Heart left ventricle (tissue), 16 donors: ENCODE measurements around the gene NPR3. TPM values are rescaled to one million over a fixed set of nuclear protein-coding genes. Genes with fewer than 3 reads are reported as not detected.

ENCODE experiments used
- ATAC-seq, 4 donors: fragments of 200-7000 bp; cut with Tn5 transposase; one replicate each; pipeline ENCODE4 v1.9.1; 2020 to 2022; ENCODE audit warnings: moderate library complexity in 4 of 4, mild to moderate bottlenecking in 3 of 4, moderate number of reproducible peaks in 1 of 4
- DNase-seq, 5 donors: peaks; one replicate each; pipeline ENCODE4 v3.0.0-alpha.2; 2020
- H3K27ac ChIP-seq, 12 donors: fragments of 200-600 bp; sonication (generic) in 4 of 12; one replicate each; pipeline versions ENCODE4 v1.5.0 to v1.8.0; 2016 to 2022; ENCODE audit warnings: mild to moderate bottlenecking in 2 of 12
- H3K27me3 ChIP-seq, 9 donors: fragments of 200-600 bp; sonication (generic) in 2 of 9; one replicate each; pipeline versions ENCODE4 v1.5.1 to v1.8.0; 2016 to 2022; ENCODE audit warnings: mild to moderate bottlenecking in 3 of 9
- H3K36me3 ChIP-seq, 9 donors: fragments of 200-600 bp; sonication (generic) in 2 of 9; one replicate each; pipeline versions ENCODE4 v1.5.0 to v1.8.0; 2018 to 2022; ENCODE audit warnings: mild to moderate bottlenecking in 2 of 9
- H3K4me1 ChIP-seq, 12 donors: fragments of 200-600 bp; sonication (generic) in 4 of 12; one replicate each; pipeline versions ENCODE4 v1.5.0 to v1.8.0; 2016 to 2022; ENCODE audit warnings: mild to moderate bottlenecking in 3 of 12
- H3K4me3 ChIP-seq, 12 donors: fragments of 200-600 bp; sonication (generic) in 4 of 12; one replicate each; pipeline versions ENCODE4 v1.5.0 to v1.8.0; 2017 to 2022; ENCODE audit warnings: mild to moderate bottlenecking in 9 of 12, moderate library complexity in 4 of 12
- H3K9me3 ChIP-seq, 12 donors: fragments of 200-600 bp; sonication (generic) in 4 of 12; one replicate each; pipeline versions ENCODE4 v1.5.0 to v1.8.0; 2016 to 2022; ENCODE audit warnings: mild to moderate bottlenecking in 1 of 12
- CTCF ChIP-seq, 12 donors: fragments of 200-600 bp; sonication (generic) in 4 of 12; IDR thresholded peaks; one replicate each; pipeline versions ENCODE4 v1.5.0 to v1.8.0; 2018 to 2022; ENCODE audit warnings: antibody characterized with exemption in 12 of 12, mild to moderate bottlenecking in 5 of 12
- POLR2A ChIP-seq, 2 donors: fragments of 450-650 bp; IDR thresholded peaks; one replicate each; pipeline ENCODE4 v1.6.1; 2017; ENCODE audit warnings: antibody characterized with exemption in 2 of 2, mild to moderate bottlenecking in 2 of 2, moderate library complexity in 2 of 2
- WGBS, 4 donors: extraction: QIAGEN DNeasy Blood & Tissue Kit in 2 of 4; methylation state at CpG; one replicate each; pipeline versions ENCODE4 v1.1.5 to v1.1.7; 2013 to 2018; 5-methylcytosine and 5-hydroxymethylcytosine counted together
- intact Hi-C, 10 donors: fragments of 100-400 bp; cut with DNase I; formaldehyde crosslinking; loops; one replicate each; pipeline versions ENCODE4 v1.11.1 to v1.14.2; 2022
- polyA plus RNA-seq, 2 donors: library from polyadenylated mRNA; stranded (reverse); fragments of 200-250 nt; gene quantifications; one replicate each; pipeline ENCODE4 v1.2.3, GENCODE V29; 2013
- total RNA-seq, 9 donors: library from RNA; depleted of rRNA in 2 of 9; stranded (reverse); fragments of >200 nt in 2 of 9; fragmentation: NEBNext Ultra II Directional in 3 of 9; extraction: Animal tissue kit (Norgen Biotek cat#: 25700) in 3 of 9; gene quantifications; one replicate each; pipeline versions ENCODE4 v1.1.0 to v1.2.4, GENCODE V29; 2016 to 2023
- donor health status: ischemic (EF 13 %, LVEDD 7.1; RV severe dilation, severe dysfunction).
- donor health status: healthy with polysubstance abuse.
- donor health status: DM: no; HTN: yes; CAD: no.
- donor health status: DM: no; HTN: no; CAD: no.
- donor health status: ischemic (EF 25% LVEDD 6.9; RV normal size, moderate dysfunction).
- donor health status: ischemic (EF 25% LVEDD 5.7; RV mildly dilated, moderate dysfunction).
- donor health status: healthy.
- donor health status: DM: yes; HTN: yes; CAD: no.
- donor health status: ischemic (EF 35%, LVEDD 5.7; RV mildly dilated, moderate dysfunction).
- donor health status: nonischemic (EF 11% LVEDD 7.7; RV severe dilation, severe dysfunction).
- donor health status: DM: yes; HTN: yes; CAD: no.
- donor health status: PGD.
- donor health status: ischemic (EF 29% LVEDD 5.4; RV normal size, mild dysfunction).
- donor health status: nonischemic (EF 23%, LVEDD 6.1; RV moderate dilation, normal function).

Gene NPR3
- total and polyA plus RNA-seq, 11 donors, result 8.8 to 127 (median 32.7) TPM

GRCh38 chr5:32677023-32677422 lies 34.1 kb upstream of the NPR3 start:
- TF ChIP-seq POLR2A (IDR thresholded peaks at IDR 0.05) (no peak), CTCF (IDR thresholded peaks at IDR 0.05) (no peak)
- DNase-seq (no peak), ATAC-seq (no peak)
- WGBS, 4 donors, result 66 to 83% (median 74%) methylated on average over 7 of the region's 7 CpGs
- H3K4me3 ChIP-seq, result no peak overlapping the region
- H3K27ac ChIP-seq, result no peak overlapping the region
- H3K27me3 ChIP-seq, result no peaks in the 10 kb centered on the region
- H3K4me1 ChIP-seq, result no peaks in the 10 kb centered on the region
- peaks cover 0 to 17% (median 9%) of the 10 kb centered on the region in 12 donors for H3K9me3 ChIP-seq
- no peaks in the 10 kb centered on the region for H3K36me3 ChIP-seq
- intact Hi-C loops, result no loop called here

GRCh38 chr5:32678472-32678871 lies 32.6 kb upstream of the NPR3 start:
- no peaks in the 10 kb centered on the region for H3K36me3 ChIP-seq
- no peak overlapping the region for H3K27ac ChIP-seq
- ATAC-seq, result no peak
- no peaks in the 10 kb centered on the region for H3K4me1 ChIP-seq
- intact Hi-C loops, result no loop called here
- WGBS, 4 donors, result 93 to 98% (median 94%) methylated on average over 7 to 11 of the region's 11 CpGs
- H3K9me3 ChIP-seq, result peaks cover 0 to 13% (median 0%) of the 10 kb centered on the region in 12 donors
- H3K27me3 ChIP-seq, result no peaks in the 10 kb centered on the region
- no peak for DNase-seq
- H3K4me3 ChIP-seq, result no peak overlapping the region
- TF ChIP-seq CTCF (IDR thresholded peaks at IDR 0.05) (no peak), POLR2A (IDR thresholded peaks at IDR 0.05) (no peak)

GRCh38 chr5:32679218-32679617 lies 31.9 kb upstream of the NPR3 start:
- Histone ChIP-seq H3K27me3 (no peaks in the 10 kb centered on the region), H3K9me3 (peaks cover 0 to 20% (median 1%) of the 10 kb centered on the region in 12 donors), H3K4me3 (no peak overlapping the region), H3K27ac (no peak overlapping the region), H3K36me3 (no peaks in the 10 kb centered on the region), H3K4me1 (no peaks in the 10 kb centered on the region)
- intact Hi-C loops, result no loop called here
- TF ChIP-seq POLR2A (IDR thresholded peaks at IDR 0.05) (no peak), CTCF (IDR thresholded peaks at IDR 0.05) (no peak)
- DNase-seq (no peak), ATAC-seq (peak in 1 of 4 donors; percentile 22)
- WGBS, 4 donors, result 58 to 68% (median 59%) methylated on average over 1 of the region's 1 CpG

GRCh38 chr5:32680183-32680582 lies 30.9 kb upstream of the NPR3 start:
- WGBS, 4 donors, result 69 to 75% (median 72%) methylated on average over 2 of the region's 2 CpGs
- Histone ChIP-seq H3K36me3 (no peaks in the 10 kb centered on the region), H3K27me3 (no peaks in the 10 kb centered on the region), H3K4me3 (no peak overlapping the region), H3K4me1 (no peaks in the 10 kb centered on the region), H3K9me3 (peaks cover 0 to 30% (median 5%) of the 10 kb centered on the region in 12 donors), H3K27ac (no peak overlapping the region)
- no peak for DNase-seq
- TF ChIP-seq POLR2A (IDR thresholded peaks at IDR 0.05), result no peak
- no peak for TF ChIP-seq CTCF (IDR thresholded peaks at IDR 0.05)
- intact Hi-C loops, result no loop called here
- ATAC-seq, result no peak
